Fibroblast of villous mesenchyme (primary cell): ENCODE data around the gene GABARAP. TPM values are rescaled to one million over a fixed set of nuclear protein-coding genes. Genes with fewer than 3 reads are reported as not detected.

Experiments
- DNase-seq: peaks from one replicate; pipeline ENCODE4 v3.0.0-alpha.2; 2010; ENCODE audit warnings: low read depth
- H3K4me3 ChIP-seq: 2 replicates; pipeline ENCODE4 v1.5.1; 2011; ENCODE audit warnings: low read depth, mild to moderate bottlenecking, low read length
- CTCF ChIP-seq: IDR thresholded peaks from 2 replicates; pipeline ENCODE4 v1.5.1; 2012; ENCODE audit warnings: low read depth, mild to moderate bottlenecking, low read length; ENCODE audit not compliant: insufficient read depth
- total RNA-seq: library from RNA; depleted of rRNA; stranded (reverse); fragments of >200 nt; gene quantifications from 2 replicates; pipeline ENCODE4 v1.2.3, GENCODE V29; 2012

GABARAP gene
- total RNA-seq, result 225 and 265 TPM in 2 replicates

DNA sequence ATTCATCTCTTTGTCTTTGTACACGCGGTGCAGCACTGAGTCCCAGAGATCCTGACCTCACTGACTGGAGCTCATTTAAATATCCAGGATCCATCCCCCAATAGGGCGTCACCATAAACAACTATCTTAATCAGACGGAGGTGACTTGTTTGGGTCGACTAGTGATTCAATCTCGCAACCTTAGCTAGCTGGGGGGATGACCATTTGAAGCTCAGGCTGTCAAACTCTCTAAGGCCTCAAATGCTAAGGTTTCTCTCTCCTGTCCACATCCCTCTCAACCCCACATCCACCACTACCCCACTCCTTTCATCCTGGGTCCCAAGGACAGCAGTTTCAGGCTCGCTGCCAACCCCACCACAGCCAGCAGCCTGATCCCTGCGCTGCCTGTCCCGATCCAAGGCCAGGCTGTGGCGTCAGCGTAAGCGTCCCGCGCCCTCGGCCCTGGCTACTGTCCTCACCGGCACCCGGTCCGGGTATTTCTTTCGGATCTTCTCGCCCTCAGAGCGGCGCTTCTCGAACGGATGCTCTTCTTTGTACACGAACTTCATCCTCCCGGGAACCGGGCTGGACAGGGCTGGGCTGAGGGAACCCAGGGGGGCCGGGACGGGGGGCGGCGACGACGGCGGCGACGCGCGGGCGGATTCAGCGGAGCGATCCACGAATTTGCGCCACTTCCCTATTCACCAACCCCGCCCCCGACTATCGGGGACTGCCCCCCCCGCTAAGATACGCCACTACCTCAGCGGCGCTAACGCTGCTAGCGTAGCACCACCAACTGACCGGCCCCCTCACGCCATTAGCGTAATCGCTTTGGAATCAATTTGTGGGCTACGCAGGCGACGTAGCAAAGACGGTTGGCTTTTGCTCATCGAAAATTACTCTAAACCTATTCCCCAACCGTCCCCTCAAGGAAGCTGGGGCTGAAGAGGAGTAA is at the start of gene GABARAP:
TSS of gene GABARAP (minus strand) at position 667 of the 934 bp plus-strand sequence. CDS start at position 548, 119 bp downstream.
- H3K4me3 ChIP-seq, result peak within 1 kb of the TSS; percentile 98
- DNase-seq, result peak; percentile 95
- TF ChIP-seq CTCF, result no peak

DNA sequence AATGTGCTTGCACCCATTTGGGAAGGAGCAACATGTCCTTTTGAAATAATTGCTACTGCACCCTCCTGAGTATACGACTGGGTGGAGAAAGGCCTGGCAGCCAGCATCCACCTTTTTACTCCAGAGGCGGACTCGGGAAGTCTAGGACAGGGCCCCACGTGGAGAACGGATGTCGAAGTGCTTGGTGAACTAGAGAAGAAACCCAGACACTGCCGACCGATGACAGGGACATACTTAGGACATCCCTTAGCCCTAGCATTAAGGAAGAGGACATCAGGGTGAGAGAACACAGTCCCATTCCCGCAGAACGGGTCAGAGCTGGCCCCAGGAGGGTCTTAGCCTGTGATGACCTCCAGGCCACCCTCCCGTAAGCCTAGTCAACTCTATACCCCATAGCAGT is 48.4 kb upstream of the GABARAP start:
- TF ChIP-seq CTCF, result no peak

GRCh38 chr17:7290166-7290565 is 47.9 kb upstream of the GABARAP start:
- no peak for DNase-seq
- H3K4me3 ChIP-seq, result no peak overlapping the region
- no peak for TF ChIP-seq CTCF

More for the DNA sequence above, 48.4 kb upstream of the GABARAP start:
- no peak for DNase-seq
- no peak overlapping the region for H3K4me3 ChIP-seq

DNA sequence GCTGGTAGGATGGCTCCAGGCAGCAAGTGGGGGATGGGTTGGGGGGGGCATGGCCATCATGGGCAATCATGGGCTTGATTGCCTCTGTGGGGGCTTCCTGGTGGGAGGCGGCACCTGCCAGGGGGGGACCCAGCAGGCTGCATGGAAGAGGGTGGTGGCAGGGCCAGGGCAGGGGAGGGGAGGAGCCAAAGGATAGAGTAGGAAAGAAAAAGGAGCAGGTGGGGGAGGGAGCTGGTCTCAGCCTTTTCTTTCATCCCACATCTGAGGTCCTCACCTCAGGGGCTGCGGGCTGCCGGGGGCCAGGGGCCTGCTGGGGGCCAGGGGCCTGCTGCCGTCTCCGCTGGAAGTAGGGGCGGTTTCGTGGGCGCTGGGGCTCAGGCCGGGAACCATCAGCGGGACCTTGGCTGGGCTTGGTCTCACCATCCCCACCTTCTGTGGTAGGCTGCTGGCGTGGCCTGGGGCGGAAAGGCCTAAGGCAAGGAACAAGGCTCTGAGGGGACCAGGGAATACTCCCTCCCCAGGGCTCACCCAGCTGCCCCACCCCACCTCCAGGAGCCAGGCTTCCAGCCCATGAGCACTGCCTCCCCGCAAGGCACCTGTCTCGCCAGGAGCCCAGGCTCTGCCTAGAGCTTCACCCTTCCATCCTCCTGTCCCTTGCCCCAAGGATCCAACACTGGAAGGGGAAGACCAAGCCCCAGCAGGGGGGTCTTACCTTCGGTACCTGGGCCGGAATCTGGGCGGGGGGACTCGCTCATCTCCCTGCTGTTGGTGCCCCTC is 47.2 kb upstream of the GABARAP start:
- no peak for DNase-seq
- no peak overlapping the region for H3K4me3 ChIP-seq
- no peak for TF ChIP-seq CTCF

- no peak overlapping the region for H3K4me3 ChIP-seq
- DNase-seq, result no peak
- no peak for TF ChIP-seq CTCF
Observed at GRCh38 chr17:7285679-7286078, 43.4 kb upstream of the GABARAP start.

DNA sequence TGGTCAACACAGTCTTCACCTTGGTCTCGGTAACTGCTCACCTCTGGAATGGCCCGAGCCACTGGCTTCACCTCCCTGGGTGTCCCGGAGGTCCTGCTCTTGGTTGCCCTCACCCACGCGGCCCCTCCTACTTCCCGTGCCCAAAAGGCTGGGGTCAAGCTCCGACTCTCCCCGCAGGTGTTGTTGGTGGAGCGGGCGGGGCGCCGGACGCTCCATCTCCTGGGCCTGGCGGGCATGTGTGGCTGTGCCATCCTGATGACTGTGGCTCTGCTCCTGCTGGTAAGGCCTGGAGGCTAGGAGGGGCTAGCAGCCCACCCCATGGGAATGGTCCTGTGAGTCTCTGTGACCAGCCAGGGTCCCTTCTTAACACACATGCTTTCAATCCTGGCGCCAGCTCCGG is 42.7 kb upstream of the GABARAP start:
- no peak for DNase-seq
- no peak overlapping the region for H3K4me3 ChIP-seq
- no peak for TF ChIP-seq CTCF
